A673 (cell line): ENCODE data around the gene PDAP1. TPM values are rescaled to one million over a fixed set of nuclear protein-coding genes. Genes with fewer than 3 reads are reported as not detected.
"Not testable (repeated sequence)": the region's sequence is repeated elsewhere in the genome, so short reads cannot be mapped to it uniquely, and the experiment has no call there.

ENCODE experiments used
- BruUV-seq: library from RNA; stranded (reverse); fragments of 400-500 nt; replicated peaks from 2 replicates; lab custom pipeline; 2021; lab: Mats Ljungman, UMichigan
- CTCF ChIA-PET: fragments of 300-600 bp; sonication (Branson Sonifier 250); formaldehyde crosslinking; loops from one replicate; lab custom pipeline; 2022; ENCODE audit warnings: antibody characterized with exemption; lab: Charles Lee
- POLR2A ChIA-PET: fragments of 300-600 bp; sonication (Branson Sonifier 250); formaldehyde crosslinking; loops from one replicate; lab custom pipeline; 2022; ENCODE audit warnings: antibody characterized with exemption; ENCODE audit not compliant: low non-redundant PET; lab: Charles Lee
- DNase-seq: peaks from one replicate; pipeline ENCODE4 v3.0.0-alpha.2; 2015; ENCODE audit warnings: low spot score
- H3K27ac ChIP-seq: fragments of 200-600 bp; sonication (generic); 2 replicates; pipeline ENCODE4 v1.5.1; 2016; ENCODE audit warnings: mixed run types, low read depth, mild to moderate bottlenecking, mixed read lengths, antibody characterized with exemption, low read length; ENCODE audit not compliant: poor library complexity, severe bottlenecking
- H3K27me3 ChIP-seq: fragments of 200-600 bp; sonication (generic); replicated peaks from 2 replicates; pipeline ENCODE4 v1.6.1; 2017; ENCODE audit warnings: mixed run types, low read depth, mild to moderate bottlenecking, mixed read lengths, antibody characterized with exemption, low read length; ENCODE audit not compliant: insufficient read depth, poor library complexity
- H3K36me3 ChIP-seq: fragments of 200-600 bp; sonication (generic); 2 replicates; pipeline ENCODE4 v1.6.1; 2016; ENCODE audit warnings: mixed run types, mild to moderate bottlenecking, mixed read lengths, antibody characterized with exemption, low read length; ENCODE audit not compliant: insufficient read depth, poor library complexity, severe bottlenecking
- H3K4me1 ChIP-seq: fragments of 200-600 bp; sonication (generic); 2 replicates; pipeline ENCODE4 v1.6.1; 2017; ENCODE audit warnings: mixed run types, mild to moderate bottlenecking, mixed read lengths, antibody characterized with exemption, low read length; ENCODE audit not compliant: insufficient read depth, poor library complexity, severe bottlenecking
- H3K4me3 ChIP-seq: fragments of 200-600 bp; sonication (generic); 2 replicates; pipeline ENCODE4 v1.5.1; 2016; ENCODE audit warnings: low read depth, mixed run types, mild to moderate bottlenecking, mixed read lengths, low read length; ENCODE audit not compliant: poor library complexity, severe bottlenecking
- H3K9me3 ChIP-seq: fragments of 200-600 bp; sonication (generic); 2 replicates; pipeline ENCODE4 v1.6.1; 2016; ENCODE audit warnings: mixed run types, low read depth, mild to moderate bottlenecking, mixed read lengths, antibody characterized with exemption, low read length; ENCODE audit not compliant: poor library complexity, severe bottlenecking
- EZH2 ChIP-seq: fragments of 200-600 bp; sonication (generic); IDR thresholded peaks from 2 replicates; pipeline ENCODE4 v1.6.1; 2017; ENCODE audit warnings: borderline replicate concordance, low read depth, mild to moderate bottlenecking, mixed read lengths, antibody characterized with exemption, low read length; ENCODE audit not compliant: poor library complexity, severe bottlenecking
- intact Hi-C: fragments of 100-400 bp; cut with micrococcal nuclease; formaldehyde crosslinking; loops from one replicate; pipeline ENCODE4 v1.10.0; 2022; ENCODE audit not compliant: unreplicated experiment
- total RNA-seq: library from RNA; stranded (reverse); gene quantifications from 2 replicates; pipeline ENCODE4 v1.2.3, GENCODE V29; 2021
- TF ChIP-seq, protein P1 (sequence below): fragments of 300-800, 200-600 bp; sonication (generic); conservative IDR thresholded peaks from 2 replicates; pipeline ENCODE4 v1.5.1; 2017; ENCODE audit warnings: low read depth, mild to moderate bottlenecking, antibody characterized with exemption, low read length, moderate library complexity, mixed read lengths

Gene PDAP1
- total RNA-seq, 1 experiment from 2014 or later = 164 TPM

DNA sequence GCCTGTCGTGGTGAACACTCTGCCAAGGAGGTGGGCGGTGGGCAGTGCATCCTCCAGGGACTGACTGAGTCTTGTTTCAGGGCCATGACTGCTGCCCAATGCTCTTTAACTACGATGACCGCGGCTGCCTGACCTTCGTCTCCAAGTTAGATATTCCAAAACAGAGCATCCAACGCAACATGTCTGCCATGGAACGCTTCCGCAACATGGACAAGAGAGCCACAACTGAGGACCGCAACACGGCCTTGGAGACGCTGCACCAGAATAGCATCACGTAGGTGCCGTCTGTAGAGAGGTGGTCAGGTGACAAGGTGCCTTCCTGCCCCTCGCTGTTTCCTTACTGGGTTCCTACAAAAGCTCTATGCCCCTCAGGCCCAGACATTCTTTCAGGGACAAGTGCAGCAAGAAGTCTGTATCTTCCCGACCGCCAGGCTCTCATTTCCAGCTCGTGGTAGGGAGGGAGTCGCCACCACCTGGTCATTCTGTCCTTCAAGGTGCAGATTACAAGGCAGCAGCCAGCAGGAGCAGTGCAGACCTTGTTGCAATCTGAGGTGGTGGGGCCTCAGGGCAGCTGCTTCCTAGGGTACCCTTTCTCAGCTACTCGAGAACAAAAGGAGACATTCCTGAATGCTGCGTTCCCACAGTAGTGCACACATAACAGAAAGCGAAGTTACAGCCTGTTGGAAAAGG, 48.8 kb downstream of the PDAP1 start:
- ChIA-PET POLR2A (no interaction called here), CTCF (no interaction called here)
- DNase-seq = no peak
- Histone ChIP-seq H3K4me3 (no peak overlapping the region), H3K4me1 (no peaks in the 10 kb centered on the region), H3K36me3 (peaks cover 48% of the 10 kb centered on the region), H3K9me3 (no peaks in the 10 kb centered on the region), H3K27me3 (no peaks in the 10 kb centered on the region), H3K27ac (no peak overlapping the region)
- intact Hi-C loops = no loop called here
- no TSS peak for BruUV-seq
- TF ChIP-seq, protein P1, sequence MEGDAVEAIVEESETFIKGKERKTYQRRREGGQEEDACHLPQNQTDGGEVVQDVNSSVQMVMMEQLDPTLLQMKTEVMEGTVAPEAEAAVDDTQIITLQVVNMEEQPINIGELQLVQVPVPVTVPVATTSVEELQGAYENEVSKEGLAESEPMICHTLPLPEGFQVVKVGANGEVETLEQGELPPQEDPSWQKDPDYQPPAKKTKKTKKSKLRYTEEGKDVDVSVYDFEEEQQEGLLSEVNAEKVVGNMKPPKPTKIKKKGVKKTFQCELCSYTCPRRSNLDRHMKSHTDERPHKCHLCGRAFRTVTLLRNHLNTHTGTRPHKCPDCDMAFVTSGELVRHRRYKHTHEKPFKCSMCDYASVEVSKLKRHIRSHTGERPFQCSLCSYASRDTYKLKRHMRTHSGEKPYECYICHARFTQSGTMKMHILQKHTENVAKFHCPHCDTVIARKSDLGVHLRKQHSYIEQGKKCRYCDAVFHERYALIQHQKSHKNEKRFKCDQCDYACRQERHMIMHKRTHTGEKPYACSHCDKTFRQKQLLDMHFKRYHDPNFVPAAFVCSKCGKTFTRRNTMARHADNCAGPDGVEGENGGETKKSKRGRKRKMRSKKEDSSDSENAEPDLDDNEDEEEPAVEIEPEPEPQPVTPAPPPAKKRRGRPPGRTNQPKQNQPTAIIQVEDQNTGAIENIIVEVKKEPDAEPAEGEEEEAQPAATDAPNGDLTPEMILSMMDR = no peak
- TF ChIP-seq EZH2 = no peak

DNA sequence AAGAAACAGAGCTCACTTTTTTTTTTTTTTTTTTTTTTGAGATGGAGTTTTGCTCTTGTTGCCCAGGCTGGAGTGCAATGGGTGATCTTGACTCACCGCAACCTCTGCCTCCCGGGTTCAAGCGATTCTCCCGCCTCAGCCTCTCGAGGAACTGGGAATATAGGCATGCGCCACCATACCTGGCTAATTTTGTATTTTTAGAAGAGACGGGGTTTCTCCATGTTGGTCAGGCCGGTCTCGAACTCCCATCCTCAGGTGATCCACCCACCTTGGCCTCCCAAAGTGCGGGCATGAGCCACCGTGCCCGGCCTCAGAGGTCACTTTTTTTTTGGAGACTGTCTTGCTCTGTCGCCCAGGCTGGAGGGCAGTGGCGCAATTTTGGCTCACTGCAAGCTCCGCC, 49.9 kb downstream of the PDAP1 start:
- H3K9me3 ChIP-seq, H3K4me1 ChIP-seq, BruUV-seq, H3K4me3 ChIP-seq, H3K27ac ChIP-seq, POLR2A ChIA-PET, DNase-seq, CTCF ChIA-PET, intact Hi-C loops, H3K27me3 ChIP-seq: not testable (repeated sequence)
- H3K36me3 ChIP-seq = peaks cover 46% of the 10 kb centered on the region

GRCh38 chr7:99357701-99358490, 50.5 kb downstream of the PDAP1 start:
- no TSS peak for BruUV-seq
- POLR2A ChIA-PET = no interaction called here
- CTCF ChIA-PET = interaction anchor here (0.7 kb wide), 1 partner anchor 322 kb away, joined by 4 read pairs; no protein-coding TSS in a partner anchor
- TF ChIP-seq EZH2 = no peak
- TF ChIP-seq, protein P1 = no peak
- Histone ChIP-seq H3K4me1 (no peaks in the 10 kb centered on the region), H3K4me3 (no peak overlapping the region), H3K27me3 (no peaks in the 10 kb centered on the region), H3K27ac (no peak overlapping the region), H3K36me3 (peaks cover 42% of the 10 kb centered on the region), H3K9me3 (no peaks in the 10 kb centered on the region)
- no peak for DNase-seq
- intact Hi-C loops = no loop called here
